HG02870 (cell line): Measurements from ENCODE around the gene XPO4.

Experiments used
- ATAC-seq: cut with Tn5 transposase; IDR thresholded peaks from one replicate; pipeline ENCODE4 v1.9.1; 2021; ENCODE audit warnings: mild to moderate bottlenecking, moderate library complexity; ENCODE audit not compliant: unreplicated experiment

XPO4 gene

GRCh38 chr13:20729633-20730585 is 172.6 kb downstream of the XPO4 start:
- no peak for ATAC-seq

- ATAC-seq, result no peak
These were observed 173.8 kb downstream of the XPO4 start for GRCh38 chr13:20728579-20729311.

- no peak for ATAC-seq
These were observed 174.7 kb downstream of the XPO4 start for GRCh38 chr13:20727856-20728255.
